GM23248 (cell line): Measurements from ENCODE around the gene C11orf97.

Source experiments
- EZH2 ChIP-seq: fragments of 200-600 bp; sonication (generic); IDR thresholded peaks from 2 replicates; pipeline ENCODE4 v1.6.1; 2018; ENCODE audit warnings: antibody characterized with exemption, mild to moderate bottlenecking; ENCODE audit not compliant: insufficient read depth, poor library complexity, severe bottlenecking
- EZH2phosphoT487 ChIP-seq: fragments of 200-600 bp; sonication (generic); IDR thresholded peaks from 2 replicates; pipeline ENCODE4 v1.6.1; 2018; ENCODE audit warnings: antibody characterized with exemption, moderate library complexity, mild to moderate bottlenecking, low read depth; ENCODE audit not compliant: insufficient read depth

- no peak for TF ChIP-seq EZH2
- no peak for TF ChIP-seq EZH2phosphoT487
Observed at GRCh38 chr11:94521684-94522083, 9.4 kb downstream of the C11orf97 start.
